ENCODE data around the gene UBL7.

GRCh38 chr15:74403991-74404563 is 56.9 kb downstream of the UBL7 start:
- TF ChIP-seq EP300 (conservative IDR thresholded peaks at IDR 0.05; ENCODE audit: poor library complexity, severe bottlenecking) = no peak
- TF ChIP-seq CTCF (IDR thresholded peaks at IDR 0.05; ENCODE audit: poor library complexity, severe bottlenecking) = no peak

Measured in neural cell (in vitro differentiated cells).